B cell (primary cell): ENCODE measurements around the gene RARRES2. TPM values are rescaled to one million over a fixed set of nuclear protein-coding genes. Genes with fewer than 3 reads are reported as not detected.

Experiments used
- ATAC-seq: fragments of 200-7000 bp; cut with Tn5 transposase; one replicate; pipeline ENCODE4 v1.10.0; 2021; ENCODE audit warnings: low read depth, mild to moderate bottlenecking, moderate number of reproducible peaks, moderate library complexity
- CTCF ChIA-PET: fragments of 350-600 bp; sonication (Branson Sonifier 250); formaldehyde crosslinking; loops from one replicate; lab custom pipeline; 2021; ENCODE audit warnings: antibody characterized with exemption, inconsistent platforms; lab: Charles Lee
- POLR2A ChIA-PET: fragments of 350-600 bp; sonication (Branson Sonifier 250); formaldehyde crosslinking; loops from one replicate; lab custom pipeline; 2021; ENCODE audit warnings: antibody characterized with exemption; lab: Charles Lee
- DNase-seq: peaks from one replicate; pipeline ENCODE4 v3.0.0; 2013
- H2AFZ ChIP-seq: 2 replicates; pipeline ENCODE4 v1.6.1; 2012; ENCODE audit warnings: mild to moderate bottlenecking, low read depth, low read length; ENCODE audit not compliant: insufficient read depth, poor library complexity, severe bottlenecking
- H3K27ac ChIP-seq, 2 donors: 1 replicate in 1 of 2; 2 replicates in 1 of 2; pipeline ENCODE4 v1.5.1; 2012 to 2013; ENCODE audit warnings: low read length in 2 of 2, mild to moderate bottlenecking in 2 of 2, moderate library complexity in 1 of 2
- H3K27me3 ChIP-seq, 4 experiments: fragments of 200-600 bp in 1 of 4; sonication (generic) in 1 of 4; replicated peaks in 1 of 4; 1 replicate in 2 of 4; 2 replicates in 2 of 4; pipeline versions ENCODE4 v1.6.1 to v1.7.0; 2013 to 2016; ENCODE audit warnings: low read length in 3 of 4, mild to moderate bottlenecking in 2 of 4, mixed read lengths in 1 of 4, moderate library complexity in 1 of 4; ENCODE audit not compliant: insufficient read depth in 4 of 4, control insufficient read depth in 3 of 4; ENCODE audit errors: control extremely low read depth in 1 of 4
- H3K36me3 ChIP-seq, 2 experiments: replicated peaks in 1 of 2; 1 replicate in 1 of 2; 2 replicates in 1 of 2; pipeline versions ENCODE4 v1.6.1 to v1.7.1; 2013; ENCODE audit warnings: low read length in 1 of 2; ENCODE audit not compliant: insufficient read depth in 2 of 2, control insufficient read depth in 1 of 2; ENCODE audit errors: control extremely low read depth in 1 of 2, extremely low read depth in 1 of 2
- H3K4me1 ChIP-seq, 2 donors: fragments of 200-600 bp in 1 of 2; sonication (generic) in 1 of 2; 1 replicate in 1 of 2; 2 replicates in 1 of 2; pipeline versions ENCODE4 v1.5.1 to v1.6.1; 2013 to 2017; ENCODE audit warnings: low read length in 2 of 2; ENCODE audit not compliant: control insufficient read depth in 2 of 2, insufficient read depth in 2 of 2
- H3K4me2 ChIP-seq: replicated peaks from 2 replicates; pipeline ENCODE3; 2012; ENCODE audit warnings: mild to moderate bottlenecking, low read depth, low read length; ENCODE audit not compliant: poor library complexity, severe bottlenecking
- H3K4me3 ChIP-seq, 5 experiments: fragments of 200-600 bp in 1 of 5; sonication (generic) in 1 of 5; 1 replicate in 3 of 5; 2 replicates in 2 of 5; pipeline versions ENCODE4 v1.5.1 to v1.7.0; 2011 to 2016; ENCODE audit warnings: low read length in 4 of 5, mild to moderate bottlenecking in 4 of 5, low read depth in 2 of 5, control low read depth in 1 of 5, moderate library complexity in 1 of 5; ENCODE audit not compliant: insufficient read depth in 1 of 5; ENCODE audit errors: control extremely low read depth in 1 of 5, extremely low read depth in 1 of 5
- H3K79me2 ChIP-seq: fragments of 200-600 bp; sonication (generic); one replicate; pipeline ENCODE4 v1.6.0; 2016; ENCODE audit warnings: low read length; ENCODE audit not compliant: control insufficient read depth, insufficient read depth
- H3K9ac ChIP-seq: fragments of 200-600 bp; sonication (generic); 2 replicates; pipeline ENCODE4 v1.6.1; 2017; ENCODE audit warnings: mild to moderate bottlenecking, low read length, moderate library complexity
- H3K9me3 ChIP-seq, 3 donors: one replicate each; pipeline versions ENCODE4 v1.6.1 to v1.7.1; 2013; ENCODE audit warnings: low read length in 2 of 3; ENCODE audit not compliant: control insufficient read depth in 2 of 3, insufficient read depth in 1 of 3; ENCODE audit errors: control extremely low read depth in 1 of 3
- H4K20me1 ChIP-seq: 2 replicates; pipeline ENCODE4 v1.6.0; 2012; ENCODE audit warnings: mild to moderate bottlenecking, low read length; ENCODE audit not compliant: insufficient read depth, control insufficient read depth, poor library complexity, severe bottlenecking
- H3K27ac Mint-ChIP-seq: one replicate; pipeline ENCODE4 v1.8.0; 2021; ENCODE audit warnings: mixed read lengths
- H3K27me3 Mint-ChIP-seq: one replicate; pipeline ENCODE4 v1.8.0; 2021; ENCODE audit warnings: mixed read lengths
- H3K4me1 Mint-ChIP-seq: one replicate; pipeline ENCODE4 v1.8.0; 2021; ENCODE audit warnings: mixed read lengths
- H3K4me3 Mint-ChIP-seq: one replicate; pipeline ENCODE4 v1.8.0; 2021; ENCODE audit warnings: mixed read lengths
- H3K9me3 Mint-ChIP-seq: one replicate; pipeline ENCODE4 v1.8.0; 2022; ENCODE audit warnings: mixed read lengths; ENCODE audit not compliant: insufficient read depth
- CTCF ChIP-seq: fragments of 200-600 bp; IDR thresholded peaks from one replicate; pipeline ENCODE4 v1.8.0; 2022; ENCODE audit warnings: antibody characterized with exemption, mild to moderate bottlenecking
- WGBS: methylation state at CpG from one replicate; pipeline ENCODE4 v1.1.5; 2013; ENCODE audit warnings: missing lambda C conversion rate; ENCODE audit not compliant: insufficient coverage; 5-methylcytosine and 5-hydroxymethylcytosine counted together
- intact Hi-C: fragments of 100-400 bp; cut with micrococcal nuclease; formaldehyde crosslinking; loops from one replicate; pipeline ENCODE4 v1.10.0; 2022
- polyA plus RNA-seq: library from polyadenylated mRNA; depleted of rRNA; stranded (reverse); fragments of >200 nt; gene quantifications from 2 replicates; pipeline ENCODE4 v1.2.3, GENCODE V29; 2012
- total RNA-seq, 2 donors: library from RNA; stranded (reverse); fragments of 120-200 nt in 1 of 2; gene quantifications; 1 replicate in 1 of 2; 2 replicates in 1 of 2; pipeline versions ENCODE4 v1.2.3 to v1.2.4, GENCODE V29; 2013 to 2022

Gene RARRES2
- total and polyA plus RNA-seq, 2 donors (not counting 1 experiment from before 2014, with no cell fraction given): not detected

- H3K27ac ChIP-seq: peak overlapping the region; percentile 82 to 88
- H3K4me2 ChIP-seq: peak overlapping the region; percentile 86
- CTCF ChIA-PET: no interaction called here
Observed at GRCh38 chr7:150322114-150322832, 19.2 kb downstream of the RARRES2 start.

More at GRCh38 chr7:150322114-150322832, 19.2 kb downstream of the RARRES2 start:
- Histone ChIP-seq H3K4me1 (peaks cover 11 to 34% of the 10 kb centered on the region in 2 donors), H2AFZ (peak overlapping the region; percentile 90), H3K36me3 (peaks cover 0 to 15% of the 10 kb centered on the region in 2 experiments), H3K9me3 (peaks cover 0 to 4% (median 0%) of the 10 kb centered on the region in 3 donors), H3K9ac (peak overlapping the region; percentile 91), H3K4me3 (peak overlapping the region; percentile 75 to 94 (median 88)), H3K27me3 (no peaks in the 10 kb centered on the region), H4K20me1 (no peaks in the 10 kb centered on the region), H3K79me2 (peaks cover 10% of the 10 kb centered on the region)
- peak overlapping the region; percentile 99 for H3K4me3 Mint-ChIP-seq
- no peaks in the 10 kb centered on the region for H3K9me3 Mint-ChIP-seq
- no peaks in the 10 kb centered on the region for H3K27me3 Mint-ChIP-seq
- WGBS: 63% methylated on average over 3 of the region's 4 CpGs
- POLR2A ChIA-PET: interaction anchor here (1.8 kb wide), 1 partner anchor 44 kb away, joined by 5 read pairs; no protein-coding TSS in a partner anchor
- no peak for ATAC-seq
- no peak for DNase-seq
- H3K4me1 Mint-ChIP-seq: peaks cover 48% of the 10 kb centered on the region
- no peak for TF ChIP-seq CTCF
- peak overlapping the region; percentile 98 for H3K27ac Mint-ChIP-seq
- intact Hi-C loops: loop anchor here (5.0 kb wide), 2 partner anchors 35 to 55 kb away; partner anchors contain the start of gene ZNF775
